ENCODE data around the gene DHX40.
"Not testable (repeated sequence)": the region's sequence is repeated elsewhere in the genome, so short reads cannot be mapped to it uniquely, and the experiment has no call there.

The DHX40 gene

DNA sequence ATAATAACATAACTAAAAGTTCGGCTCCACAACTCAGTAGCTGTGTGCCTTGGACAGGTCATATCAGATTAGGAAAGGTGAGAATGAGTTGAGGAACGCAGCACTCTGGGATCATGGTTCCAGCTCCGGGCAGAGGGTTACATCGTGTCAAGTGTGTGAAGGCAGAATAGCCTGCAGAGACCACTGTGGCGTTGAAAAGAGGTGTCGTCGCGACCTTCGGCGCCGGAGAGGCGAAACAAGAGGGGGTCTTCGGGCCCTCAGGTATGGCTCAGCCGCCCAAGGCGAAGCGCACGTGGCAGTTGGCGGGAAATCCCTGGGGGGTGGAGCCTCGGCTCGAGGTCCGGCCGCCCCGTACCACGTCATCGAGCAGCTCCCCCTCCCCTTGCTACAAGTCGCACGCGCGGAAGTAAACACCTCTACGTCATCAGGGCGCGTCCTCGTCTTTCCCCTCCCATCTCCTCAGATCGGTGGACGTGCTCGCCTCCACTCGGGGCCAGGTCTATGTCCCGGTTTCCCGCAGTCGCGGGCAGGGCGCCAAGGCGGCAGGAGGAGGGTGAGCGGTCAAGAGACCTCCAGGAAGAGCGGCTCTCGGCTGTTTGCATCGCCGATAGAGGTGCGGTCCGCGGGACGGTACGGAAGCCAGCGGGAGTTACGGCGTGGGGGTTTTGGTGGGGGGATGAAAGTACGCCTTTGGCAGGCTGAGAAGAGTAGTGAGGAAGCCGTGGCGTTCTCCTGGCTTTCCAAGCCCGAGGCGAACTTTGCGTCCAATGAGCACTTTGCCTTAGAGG is at the start of gene DHX40:
DHX40 (plus strand) TSS at position 440 of the 788 bp plus-strand sequence; CDS start at position 502, 62 bp downstream.
- peak; percentile 37 to 55 for DNase-seq

DNA sequence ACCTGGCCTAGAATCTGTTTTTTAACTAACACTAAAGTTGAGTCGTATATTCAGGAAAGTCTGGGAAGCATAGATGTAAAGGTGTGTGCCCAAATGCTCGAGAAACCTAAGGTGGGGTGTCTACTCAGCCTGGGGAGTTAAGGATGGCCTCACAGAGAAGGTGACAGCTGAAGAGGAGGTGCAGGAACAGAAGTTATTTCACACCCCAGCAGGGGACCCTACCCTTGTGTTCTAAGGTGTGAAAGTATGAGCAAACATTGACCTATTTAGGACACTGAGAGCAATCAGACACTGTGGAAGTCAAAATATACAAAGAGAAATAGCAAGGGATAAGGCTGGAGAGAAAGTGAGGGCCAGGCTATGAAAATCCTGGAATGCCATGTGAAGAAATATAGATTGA is 49.0 kb upstream of the DHX40 start:
- DNase-seq, result no peak

- DNase-seq, result no peak
Observed at GRCh38 chr17:59519132-59519531, 46.3 kb upstream of the DHX40 start.

DNA sequence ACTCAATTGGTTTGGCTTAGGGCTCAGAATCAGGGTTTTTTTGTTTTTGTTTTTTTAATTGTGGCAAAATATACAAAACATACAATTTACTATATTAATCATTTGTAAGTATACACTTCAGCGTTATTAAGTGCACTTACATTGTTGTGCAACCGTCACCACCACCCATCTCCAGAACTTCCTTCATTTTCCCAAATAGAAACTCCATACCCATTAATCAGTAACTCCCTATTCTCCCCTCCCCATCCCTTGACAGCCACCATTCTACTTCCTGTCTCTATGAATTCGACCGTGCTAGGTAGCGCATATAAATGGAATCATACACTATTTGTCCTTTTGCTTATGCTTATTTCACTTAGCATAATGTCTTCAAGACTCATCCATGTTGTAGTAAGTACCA is 45.2 kb upstream of the DHX40 start:
- no peak for DNase-seq

DNA sequence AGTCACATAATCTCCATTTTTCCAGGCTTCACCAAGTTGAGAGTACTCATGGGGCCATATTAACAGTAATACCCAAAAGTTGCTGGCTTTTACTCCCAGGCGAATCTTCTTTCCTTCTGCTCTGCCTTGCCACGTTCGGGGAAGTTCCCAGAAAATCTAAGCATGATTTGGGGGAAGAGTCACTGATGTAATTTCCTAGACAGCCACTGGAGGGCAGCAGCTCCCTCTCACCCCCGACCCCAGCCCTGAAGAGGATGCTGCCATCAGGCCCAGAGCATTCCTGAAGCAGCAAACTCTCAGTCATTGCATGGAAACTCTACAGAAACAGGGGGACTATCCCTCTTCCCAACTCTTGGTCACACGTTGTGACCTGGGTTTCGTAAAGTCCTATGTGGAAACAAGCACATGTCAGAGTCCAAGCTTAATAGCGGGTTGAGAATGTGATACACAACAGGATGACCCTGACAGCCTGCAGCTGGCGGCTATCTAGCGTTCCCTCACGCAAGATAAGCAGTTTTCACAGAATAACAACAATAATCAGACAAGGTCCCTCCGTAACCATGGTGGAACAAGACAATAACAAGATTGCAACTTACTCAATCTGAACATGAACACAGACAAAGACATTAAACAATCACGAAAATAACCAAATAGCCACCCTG is 43.8 kb upstream of the DHX40 start:
- DNase-seq, result no peak

- not testable (repeated sequence) for DNase-seq
Observed at GRCh38 chr17:59524930-59525329, 40.5 kb upstream of the DHX40 start.

- no peak for DNase-seq
Observed at GRCh38 chr17:59525668-59526067, 39.7 kb upstream of the DHX40 start.

GRCh38 chr17:59526451-59526850 is 39.0 kb upstream of the DHX40 start:
- no peak for DNase-seq

GRCh38 chr17:59527325-59527917 is 38.0 kb upstream of the DHX40 start:
- no peak for DNase-seq

DNA sequence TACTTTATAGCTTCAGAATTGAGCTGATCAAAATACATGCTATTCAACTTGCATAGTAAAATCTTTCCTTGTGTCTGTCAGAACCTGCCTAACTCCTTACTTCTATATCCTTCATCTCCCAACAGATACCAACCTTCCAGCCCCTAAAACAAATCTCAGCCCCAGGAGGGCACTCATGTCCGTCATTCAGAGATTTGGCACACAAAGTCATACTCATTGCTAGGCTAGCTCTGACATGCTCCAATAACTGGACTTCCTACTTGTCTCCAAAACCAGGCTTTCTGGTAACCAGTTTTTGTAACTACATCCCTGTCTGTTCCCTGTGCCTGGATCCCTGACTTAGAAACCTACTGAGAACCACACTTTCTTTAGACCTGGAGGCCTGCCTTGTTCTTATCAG is 37.5 kb upstream of the DHX40 start:
- no peak for DNase-seq

GRCh38 chr17:59530531-59530930 is 34.9 kb upstream of the DHX40 start:
- no peak for DNase-seq

DNA sequence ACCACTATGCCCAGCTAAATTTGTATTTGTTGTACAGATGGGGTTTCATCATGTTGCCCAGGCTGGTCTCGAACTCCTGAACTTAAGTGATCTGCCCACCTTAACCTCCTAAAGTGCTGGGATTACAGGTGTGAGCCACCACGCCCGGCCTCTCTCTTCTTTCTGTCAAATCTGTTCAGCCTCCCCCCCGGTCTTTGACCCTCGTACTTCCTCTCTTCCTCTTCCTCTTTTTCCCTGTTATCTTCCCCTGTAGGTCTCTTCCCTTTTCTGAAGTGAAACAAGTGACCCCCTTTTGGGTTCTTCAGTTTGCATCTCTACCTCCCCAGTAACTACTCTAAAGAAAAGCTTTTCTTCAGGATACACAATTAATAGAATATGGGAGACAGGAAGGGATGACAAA is 31.7 kb upstream of the DHX40 start:
- DNase-seq, result no peak

DNA sequence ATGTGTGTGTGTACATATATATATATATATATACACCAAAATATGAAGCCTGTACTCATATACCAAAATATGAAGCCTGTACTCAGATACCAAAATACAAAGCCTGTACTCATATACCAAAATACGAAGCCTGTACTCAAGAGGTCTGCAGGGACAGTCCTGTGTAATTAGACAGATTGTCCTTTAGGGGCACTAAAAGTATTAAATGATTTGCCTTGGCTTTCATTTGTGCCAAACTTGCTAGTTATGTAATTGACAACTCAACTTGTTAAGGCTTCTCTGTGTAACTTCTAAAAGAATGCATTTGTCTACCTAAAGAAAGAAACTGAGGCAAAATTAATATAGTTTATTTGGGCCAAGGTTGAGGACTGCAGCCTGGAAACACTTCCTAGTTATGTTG is 30.8 kb upstream of the DHX40 start:
- DNase-seq, result no peak

GRCh38 chr17:59538195-59538909 is 27.1 kb upstream of the DHX40 start:
- no peak for DNase-seq

- DNase-seq, result no peak
Observed at GRCh38 chr17:59542960-59543635, 22.3 kb upstream of the DHX40 start.

DNA sequence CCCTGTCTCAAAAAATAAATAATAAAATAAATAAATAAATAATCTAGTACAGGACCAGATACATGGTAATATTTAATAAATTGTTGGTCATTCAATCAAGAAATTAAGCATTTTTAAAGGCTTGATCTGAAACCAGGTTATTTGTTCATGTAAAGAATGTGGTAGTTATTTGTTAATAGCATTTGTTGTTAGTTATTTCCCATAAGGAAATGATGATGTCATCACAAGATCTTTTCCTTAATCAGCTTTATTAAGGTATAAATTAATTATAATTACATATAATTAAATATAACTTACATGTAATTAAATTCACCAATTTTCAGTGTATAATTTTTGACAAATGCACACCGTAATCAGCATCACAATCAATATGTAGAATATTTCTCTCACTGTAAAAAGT is 19.5 kb upstream of the DHX40 start:
- DNase-seq, result no peak

- DNase-seq, result no peak
Observed at GRCh38 chr17:59547131-59547915, 18.1 kb upstream of the DHX40 start.

- DNase-seq, result not testable (repeated sequence)
Observed at GRCh38 chr17:59548985-59549384, 16.4 kb upstream of the DHX40 start.

- DNase-seq, result no peak
Observed at GRCh38 chr17:59550703-59551102, 14.7 kb upstream of the DHX40 start.

- DNase-seq, result no peak
Observed at GRCh38 chr17:59558039-59558438, 7.4 kb upstream of the DHX40 start.

GRCh38 chr17:59558953-59559352 is 6.5 kb upstream of the DHX40 start:
- no peak for DNase-seq

DNA sequence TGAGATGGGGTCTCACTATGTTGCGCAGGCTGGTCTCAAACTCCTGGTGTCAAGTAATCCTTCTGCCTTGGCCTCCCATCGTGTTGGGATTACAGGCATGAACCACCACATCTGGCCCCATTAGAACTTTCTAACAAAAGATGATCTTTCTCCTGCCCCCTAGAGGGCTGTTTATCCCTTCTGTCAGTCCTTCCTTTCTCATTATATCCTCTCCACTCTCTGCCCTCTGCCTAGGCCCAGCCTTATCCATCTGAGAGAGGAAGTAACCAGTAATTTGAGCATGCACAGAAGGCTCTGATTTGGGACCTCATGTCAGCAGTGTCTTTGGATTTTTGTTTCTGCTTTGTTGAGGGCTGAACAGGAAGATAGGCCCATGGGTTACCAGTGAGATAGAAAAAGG is 4.4 kb upstream of the DHX40 start:
- no peak for DNase-seq
